Choroid plexus epithelial cell (primary cell): ENCODE data around the gene NFATC1.
"Not testable (repeated sequence)": the region's sequence is repeated elsewhere in the genome, so short reads cannot be mapped to it uniquely, and the experiment has no call there.

ENCODE experiments used
- DNase-seq: peaks from one replicate; pipeline ENCODE4 v3.0.0-alpha.2; 2010; ENCODE audit warnings: low read depth
- H3K4me3 ChIP-seq: 2 replicates; pipeline ENCODE4 v1.5.1; 2011; ENCODE audit warnings: low read depth, mild to moderate bottlenecking, control low read depth, low read length, moderate library complexity
- TF ChIP-seq, protein P1 (sequence below): conservative IDR thresholded peaks from 2 replicates; pipeline ENCODE4 v1.5.1; 2011; ENCODE audit warnings: low read depth, mild to moderate bottlenecking, control low read depth, inconsistent platforms, low read length, moderate library complexity

NFATC1 gene

DNA sequence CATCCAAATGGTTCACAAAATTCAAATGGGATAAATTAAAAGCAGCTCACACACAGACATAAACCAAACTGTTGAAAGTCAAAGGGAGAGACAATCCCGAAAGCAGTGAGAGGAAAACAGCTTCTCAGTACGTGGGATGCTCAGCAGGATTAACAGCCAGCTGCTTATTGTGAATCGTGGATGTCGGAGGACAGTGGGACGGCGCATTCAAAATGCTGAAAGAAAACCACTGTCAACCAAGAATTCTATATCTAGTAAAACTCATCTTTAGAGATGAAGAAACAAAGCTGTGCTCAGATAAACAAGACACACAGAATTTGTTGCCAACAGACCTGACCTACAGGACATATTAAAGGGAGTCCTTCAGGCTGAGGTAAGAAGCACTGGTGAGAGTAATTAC, 102.9 kb downstream of the NFATC1 start:
- TF ChIP-seq, protein P1, sequence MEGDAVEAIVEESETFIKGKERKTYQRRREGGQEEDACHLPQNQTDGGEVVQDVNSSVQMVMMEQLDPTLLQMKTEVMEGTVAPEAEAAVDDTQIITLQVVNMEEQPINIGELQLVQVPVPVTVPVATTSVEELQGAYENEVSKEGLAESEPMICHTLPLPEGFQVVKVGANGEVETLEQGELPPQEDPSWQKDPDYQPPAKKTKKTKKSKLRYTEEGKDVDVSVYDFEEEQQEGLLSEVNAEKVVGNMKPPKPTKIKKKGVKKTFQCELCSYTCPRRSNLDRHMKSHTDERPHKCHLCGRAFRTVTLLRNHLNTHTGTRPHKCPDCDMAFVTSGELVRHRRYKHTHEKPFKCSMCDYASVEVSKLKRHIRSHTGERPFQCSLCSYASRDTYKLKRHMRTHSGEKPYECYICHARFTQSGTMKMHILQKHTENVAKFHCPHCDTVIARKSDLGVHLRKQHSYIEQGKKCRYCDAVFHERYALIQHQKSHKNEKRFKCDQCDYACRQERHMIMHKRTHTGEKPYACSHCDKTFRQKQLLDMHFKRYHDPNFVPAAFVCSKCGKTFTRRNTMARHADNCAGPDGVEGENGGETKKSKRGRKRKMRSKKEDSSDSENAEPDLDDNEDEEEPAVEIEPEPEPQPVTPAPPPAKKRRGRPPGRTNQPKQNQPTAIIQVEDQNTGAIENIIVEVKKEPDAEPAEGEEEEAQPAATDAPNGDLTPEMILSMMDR, result no peak
- no peak overlapping the region for H3K4me3 ChIP-seq
- DNase-seq, result no peak

- TF ChIP-seq, protein P1, result no peak
- H3K4me3 ChIP-seq, result no peak overlapping the region
- no peak for DNase-seq
Observed at GRCh38 chr18:79501006-79501405, 105.3 kb downstream of the NFATC1 start.

- TF ChIP-seq, protein P1, result no peak
- peak; percentile 17 for DNase-seq
Observed at GRCh38 chr18:79502782-79503181, 107.1 kb downstream of the NFATC1 start.

DNA sequence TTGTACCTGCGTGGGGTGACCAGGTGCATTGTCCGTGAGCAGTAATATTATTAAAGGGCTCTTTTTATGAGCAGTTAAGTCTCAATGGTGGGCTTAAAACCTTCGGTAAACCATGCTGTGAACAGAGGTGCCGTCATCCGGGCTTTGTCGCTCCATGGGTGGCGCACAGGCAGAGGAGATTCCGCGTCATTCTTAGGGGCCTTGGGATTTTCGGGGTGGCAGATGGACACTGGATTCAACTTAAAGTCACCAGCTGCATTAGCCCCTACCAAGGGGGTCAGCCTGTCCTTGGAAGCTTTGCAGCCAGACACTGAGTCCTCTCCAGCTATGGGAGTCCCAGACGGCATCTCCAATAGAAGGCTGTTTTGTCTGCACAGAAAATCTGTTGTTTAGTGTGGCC, 107.7 kb downstream of the NFATC1 start:
- H3K4me3 ChIP-seq, result no peak overlapping the region
- TF ChIP-seq, protein P1, result no peak
- DNase-seq, result no peak

More at GRCh38 chr18:79502782-79503181, 107.1 kb downstream of the NFATC1 start:
- no peak overlapping the region for H3K4me3 ChIP-seq

DNA sequence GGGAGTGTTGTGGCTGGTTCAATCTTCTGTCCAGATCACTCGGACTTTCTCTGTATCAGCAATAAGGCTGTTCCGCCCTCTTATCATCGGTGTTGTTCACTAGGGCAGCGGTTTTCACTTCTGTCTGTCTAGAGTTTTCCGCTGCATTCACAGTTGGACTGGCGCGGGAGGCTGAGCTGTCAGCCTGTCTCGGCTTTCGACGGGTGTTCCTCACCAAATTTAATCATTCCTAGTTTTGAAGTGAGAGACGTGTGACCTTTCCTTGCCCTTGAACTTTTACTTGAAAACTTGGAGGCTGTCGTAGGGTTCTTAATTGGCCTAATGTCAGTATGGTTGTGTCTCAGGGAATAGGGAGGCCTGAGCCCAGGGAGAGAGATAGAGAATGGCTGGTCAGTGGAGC, 108.3 kb downstream of the NFATC1 start:
- no peak for DNase-seq
- TF ChIP-seq, protein P1, result no peak
- no peak overlapping the region for H3K4me3 ChIP-seq

GRCh38 chr18:79504495-79504894, 108.8 kb downstream of the NFATC1 start:
- H3K4me3 ChIP-seq, DNase-seq: not testable (repeated sequence)

DNA sequence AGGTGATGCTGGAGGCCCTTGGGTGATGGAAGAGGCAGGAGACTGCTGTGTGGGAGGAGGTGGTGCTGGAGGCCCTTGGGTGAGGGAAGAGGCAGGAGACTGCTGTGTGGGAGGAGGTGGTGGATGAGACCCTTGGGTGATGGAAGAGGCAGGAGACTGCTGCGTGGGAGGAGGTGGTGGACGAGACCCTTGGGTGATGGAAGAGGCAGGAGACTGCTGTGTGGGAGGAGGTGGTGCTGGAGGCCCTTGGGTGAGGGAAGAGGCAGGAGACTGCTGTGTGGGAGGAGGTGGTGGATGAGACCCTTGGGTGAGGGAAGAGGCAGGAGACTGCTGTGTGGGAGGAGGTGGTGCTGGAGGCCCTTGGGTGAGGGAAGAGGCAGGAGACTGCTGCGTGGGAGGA, 109.7 kb downstream of the NFATC1 start:
- not testable (repeated sequence) for DNase-seq, H3K4me3 ChIP-seq

DNA sequence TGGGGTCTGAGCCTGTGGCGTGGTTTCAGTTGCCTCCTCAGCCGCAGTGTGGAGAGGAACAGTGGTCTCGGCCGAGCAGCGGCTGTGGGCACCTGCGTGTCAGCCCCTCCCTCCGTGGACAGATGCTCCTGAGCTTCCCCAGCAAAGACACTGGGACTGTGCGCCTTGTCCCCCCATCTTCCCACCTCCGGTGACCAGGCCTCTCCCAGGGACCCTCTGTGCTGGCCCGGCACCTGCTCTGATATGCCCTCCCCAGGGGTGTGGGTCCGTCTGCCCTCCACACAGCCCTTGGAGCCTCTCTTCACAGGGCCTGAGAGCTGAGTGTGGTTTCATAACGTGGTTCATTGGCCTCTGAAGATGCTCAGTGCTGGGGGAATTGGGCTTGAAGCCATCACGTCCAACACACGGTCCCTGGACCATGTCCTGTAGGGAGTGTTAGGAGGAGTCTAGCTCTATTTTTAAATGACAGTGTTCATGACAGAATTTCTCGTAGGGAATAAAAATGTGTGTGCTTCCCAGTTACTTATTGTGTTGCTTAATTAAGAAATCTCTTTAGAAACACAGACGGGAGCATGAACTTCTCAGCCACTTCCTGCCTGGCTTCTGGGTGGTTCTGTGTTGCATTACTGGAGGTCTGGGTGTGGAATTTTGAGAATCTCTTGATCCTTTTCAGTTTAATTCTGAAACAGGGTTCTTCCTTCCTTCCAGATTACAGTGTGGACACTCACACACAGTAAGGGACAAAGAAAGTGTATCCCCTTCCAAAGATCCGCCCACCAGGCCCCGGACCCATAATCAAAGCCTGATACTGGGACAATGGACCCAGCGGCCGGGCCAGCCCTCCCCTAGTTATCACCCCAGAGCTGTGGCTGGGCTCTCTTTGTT, 110.7 kb downstream of the NFATC1 start:
- no peak overlapping the region for H3K4me3 ChIP-seq
- TF ChIP-seq, protein P1, result no peak
- DNase-seq, result peak; percentile 71
